Neural progenitor cell (in vitro differentiated cells): ENCODE data around the gene OSTN.

ENCODE experiments used
- EZH2 ChIP-seq: fragments of 200-600 bp; sonication (generic); IDR thresholded peaks from 2 replicates; pipeline ENCODE4 v1.6.1; 2017; ENCODE audit warnings: antibody characterized with exemption, mild to moderate bottlenecking, moderate library complexity
- EZH2phosphoT487 ChIP-seq: fragments of 200-600 bp; sonication (generic); IDR thresholded peaks from 2 replicates; pipeline ENCODE4 v1.6.1; 2017; ENCODE audit warnings: antibody characterized with exemption
- TF ChIP-seq, protein P1 (sequence below): fragments of 200-600 bp; sonication (generic); IDR thresholded peaks from 2 replicates; pipeline ENCODE4 v1.5.1; 2017; ENCODE audit warnings: antibody characterized with exemption, mild to moderate bottlenecking

GRCh38 chr3:191227541-191227940 lies 28.5 kb downstream of the OSTN start:
- TF ChIP-seq, protein P1, sequence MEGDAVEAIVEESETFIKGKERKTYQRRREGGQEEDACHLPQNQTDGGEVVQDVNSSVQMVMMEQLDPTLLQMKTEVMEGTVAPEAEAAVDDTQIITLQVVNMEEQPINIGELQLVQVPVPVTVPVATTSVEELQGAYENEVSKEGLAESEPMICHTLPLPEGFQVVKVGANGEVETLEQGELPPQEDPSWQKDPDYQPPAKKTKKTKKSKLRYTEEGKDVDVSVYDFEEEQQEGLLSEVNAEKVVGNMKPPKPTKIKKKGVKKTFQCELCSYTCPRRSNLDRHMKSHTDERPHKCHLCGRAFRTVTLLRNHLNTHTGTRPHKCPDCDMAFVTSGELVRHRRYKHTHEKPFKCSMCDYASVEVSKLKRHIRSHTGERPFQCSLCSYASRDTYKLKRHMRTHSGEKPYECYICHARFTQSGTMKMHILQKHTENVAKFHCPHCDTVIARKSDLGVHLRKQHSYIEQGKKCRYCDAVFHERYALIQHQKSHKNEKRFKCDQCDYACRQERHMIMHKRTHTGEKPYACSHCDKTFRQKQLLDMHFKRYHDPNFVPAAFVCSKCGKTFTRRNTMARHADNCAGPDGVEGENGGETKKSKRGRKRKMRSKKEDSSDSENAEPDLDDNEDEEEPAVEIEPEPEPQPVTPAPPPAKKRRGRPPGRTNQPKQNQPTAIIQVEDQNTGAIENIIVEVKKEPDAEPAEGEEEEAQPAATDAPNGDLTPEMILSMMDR: no peak
- TF ChIP-seq EZH2phosphoT487: no peak
- TF ChIP-seq EZH2: no peak
